Prostate gland (tissue), 2 donors: ENCODE measurements around the gene KMT2C.
A peak's percentile ranks its signal among the peaks of the same experiment; 100 is the strongest.

Experiments used
- CTCF ChIP-seq, 4 experiments: fragments of 200-600 bp in 2 of 4; fragments of 450-650 bp in 2 of 4; sonication (generic) in 2 of 4; IDR thresholded peaks; 1 replicate in 3 of 4; 2 replicates in 1 of 4; pipeline ENCODE4 v1.5.1; 2016 to 2019; ENCODE audit warnings: antibody characterized with exemption in 4 of 4, mild to moderate bottlenecking in 2 of 4, moderate library complexity in 2 of 4
- POLR2A ChIP-seq: fragments of 450-650 bp; IDR thresholded peaks from one replicate; pipeline ENCODE4 v1.6.1; 2016; ENCODE audit warnings: antibody characterized with exemption, mild to moderate bottlenecking
- POLR2AphosphoS5 ChIP-seq: sonication (generic); formaldehyde crosslinking; IDR thresholded peaks from one replicate; pipeline ENCODE4 v1.6.1; 2017; ENCODE audit warnings: antibody characterized with exemption

- TF ChIP-seq CTCF (IDR thresholded peaks at IDR 0.05): peak in 3 of 4 experiments; percentile 45 to 67 (median 53)
- TF ChIP-seq POLR2AphosphoS5: peak; percentile 40
- TF ChIP-seq POLR2A: no peak
Measured at GRCh38 chr7:152145853-152146466, 289.8 kb downstream of the KMT2C start.
